K562 (cell line): ENCODE data around the gene RSU1. TPM values are rescaled to one million over a fixed set of nuclear protein-coding genes. Genes with fewer than 3 reads are reported as not detected.

Experiments used
- FOXA1 ChIP-seq: fragments of 450-650 bp; IDR thresholded peaks from 2 replicates; pipeline ENCODE4 v1.6.1; 2016; ENCODE audit warnings: mild to moderate bottlenecking, borderline replicate concordance
- NR2C2 ChIP-seq, 2 experiments: fragments of 200-800 bp in 1 of 2; sonication (Bioruptor generic) in 1 of 2; sonication (generic) in 1 of 2; formaldehyde crosslinking in 1 of 2; IDR thresholded peaks; 2 replicates each; pipeline versions ENCODE4 v1.6.1 to v1.8.0; 2016 to 2022; ENCODE audit warnings: mild to moderate bottlenecking in 1 of 2, missing compliant biosample characterization in 1 of 2, missing genetic modification characterization in 1 of 2, missing genetic modification reagents in 1 of 2
- RNF219 ChIP-seq: fragments of 250-450 bp; sonication (Bioruptor Pico); IDR thresholded peaks from 2 replicates; pipeline ENCODE4 v1.5.0; 2022; ENCODE audit warnings: mild to moderate bottlenecking
- SAFB2 ChIP-seq: fragments of 200-400 bp; formaldehyde crosslinking; IDR thresholded peaks from 2 replicates; pipeline ENCODE4 v1.6.1; 2018; ENCODE audit warnings: borderline replicate concordance, low read length, low read depth, moderate library complexity; ENCODE audit not compliant: severe bottlenecking
- SIRT6 ChIP-seq: IDR thresholded peaks from one replicate; pipeline ENCODE4 v1.6.1; 2012; ENCODE audit warnings: low read depth, mild to moderate bottlenecking, control low read depth, inconsistent platforms, low read length, moderate library complexity
- ZNF175 ChIP-seq: fragments of 200-800 bp; sonication (Bioruptor generic); IDR thresholded peaks from 2 replicates; pipeline ENCODE4 v1.6.1; 2016; ENCODE audit warnings: low read depth, mild to moderate bottlenecking, missing genetic modification characterization, missing compliant biosample characterization
- ZNF449 ChIP-seq: fragments of 250-450 bp; sonication (Bioruptor Pico); IDR thresholded peaks from 2 replicates; pipeline ENCODE4 v1.8.0; 2022; ENCODE audit warnings: moderate library complexity, mild to moderate bottlenecking, inconsistent platforms
- polyA plus RNA-seq, 8 experiments: library from polyadenylated mRNA; depleted of rRNA in 4 of 8; stranded (reverse) in 5 of 8; unstranded in 3 of 8; fragments of >200 nt; fragmentation: Nextera tagmentation in 2 of 8; fragmentation: Illumina TruSeq in 1 of 8; extraction: Ambion mirVana in 2 of 8; extraction: Trizol in 1 of 8; gene quantifications; 2 replicates each; pipeline versions ENCODE4 v1.2.1 to v1.2.3, GENCODE V29; 2011 to 2014; ENCODE audit warnings: inconsistent platforms in 1 of 8, missing spikeins in 1 of 8
- total RNA-seq, 7 experiments: library from RNA; depleted of rRNA in 6 of 7; stranded (reverse); fragments of >200 nt in 6 of 7; fragmentation: Illumina TruSeq in 2 of 7; extraction: Trizol in 2 of 7; gene quantifications; 2 replicates each; pipeline versions ENCODE4 v1.2.1 to v1.2.3, GENCODE V29; 2011 to 2021; ENCODE audit warnings: low replicate concordance in 1 of 7

The RSU1 gene
- total and polyA plus RNA-seq, 9 of the 15 experiments (the other 6 are each of a cell fraction or from before 2014, with no cell fraction given), result 18.8 to 67.3 (median 31.5) TPM

GRCh38 chr10:16761300-16761699 is 55.9 kb downstream of the RSU1 start (continued):
- no peak for TF ChIP-seq RNF219 (CRISPR knock-in tag)
- no peak for TF ChIP-seq SIRT6
- TF ChIP-seq ZNF449, result no peak
- no peak for TF ChIP-seq FOXA1
- TF ChIP-seq NR2C2 (CRISPR knock-in tag; IDR thresholded peaks at IDR 0.05), result no peak
- no peak for TF ChIP-seq NR2C2 (tag; IDR thresholded peaks at IDR 0.05)
- no peak for TF ChIP-seq SAFB2
- TF ChIP-seq ZNF175 (CRISPR knock-in tag), result no peak
- TF ChIP-seq, all 486 proteins: peak for 0
